KMS-11 (cell line): ENCODE data around the gene ZNF560.

Experiments
- H2AFZ ChIP-seq: fragments of 200-600 bp; sonication (generic); 2 replicates; pipeline ENCODE4 v1.6.1; 2016; ENCODE audit warnings: antibody characterized with exemption, mixed run types, low read depth
- H3K27ac ChIP-seq: fragments of 200-600 bp; sonication (generic); 2 replicates; pipeline ENCODE4 v1.6.1; 2016; ENCODE audit warnings: mild to moderate bottlenecking, mixed run types
- H3K27me3 ChIP-seq: fragments of 200-600 bp; sonication (generic); 2 replicates; pipeline ENCODE4 v1.6.1; 2017; ENCODE audit warnings: mild to moderate bottlenecking, low read depth, mixed run types, moderate library complexity; ENCODE audit not compliant: insufficient read depth
- H3K36me3 ChIP-seq: fragments of 200-600 bp; sonication (generic); 2 replicates; pipeline ENCODE4 v1.6.1; 2017; ENCODE audit warnings: mild to moderate bottlenecking, mixed run types; ENCODE audit not compliant: insufficient read depth
- H3K4me1 ChIP-seq: fragments of 200-600 bp; sonication (generic); 2 replicates; pipeline ENCODE4 v1.6.1; 2016; ENCODE audit warnings: mild to moderate bottlenecking, low read depth, mixed run types; ENCODE audit not compliant: poor library complexity, severe bottlenecking
- H3K4me2 ChIP-seq: fragments of 200-600 bp; sonication (generic); 2 replicates; pipeline ENCODE4 v1.7.0; 2016; ENCODE audit warnings: mild to moderate bottlenecking, mixed run types
- H3K4me3 ChIP-seq: fragments of 200-600 bp; sonication (generic); IDR thresholded peaks from 2 replicates; pipeline ENCODE4 v1.6.1; 2017; ENCODE audit warnings: low read depth, low read length, mixed read lengths; ENCODE audit not compliant: insufficient read depth
- H3K79me2 ChIP-seq: fragments of 200-600 bp; sonication (generic); 2 replicates; pipeline ENCODE4 v1.6.1; 2016; ENCODE audit warnings: low read depth, mixed run types; ENCODE audit not compliant: insufficient read depth
- H3K9ac ChIP-seq: fragments of 200-600 bp; sonication (generic); 2 replicates; pipeline ENCODE4 v1.6.1; 2016; ENCODE audit warnings: mild to moderate bottlenecking, mixed run types
- H4K20me1 ChIP-seq: fragments of 200-600 bp; sonication (generic); 2 replicates; pipeline ENCODE4 v1.6.1; 2016; ENCODE audit warnings: mild to moderate bottlenecking, mixed run types; ENCODE audit not compliant: insufficient read depth
- TF ChIP-seq, protein P1 (sequence below): fragments of 200-600 bp; sonication (generic); conservative IDR thresholded peaks from 2 replicates; pipeline ENCODE4 v1.6.1; 2017; ENCODE audit warnings: low read depth, mild to moderate bottlenecking, antibody characterized with exemption, low read length, moderate library complexity, mixed read lengths

The ZNF560 gene

DNA sequence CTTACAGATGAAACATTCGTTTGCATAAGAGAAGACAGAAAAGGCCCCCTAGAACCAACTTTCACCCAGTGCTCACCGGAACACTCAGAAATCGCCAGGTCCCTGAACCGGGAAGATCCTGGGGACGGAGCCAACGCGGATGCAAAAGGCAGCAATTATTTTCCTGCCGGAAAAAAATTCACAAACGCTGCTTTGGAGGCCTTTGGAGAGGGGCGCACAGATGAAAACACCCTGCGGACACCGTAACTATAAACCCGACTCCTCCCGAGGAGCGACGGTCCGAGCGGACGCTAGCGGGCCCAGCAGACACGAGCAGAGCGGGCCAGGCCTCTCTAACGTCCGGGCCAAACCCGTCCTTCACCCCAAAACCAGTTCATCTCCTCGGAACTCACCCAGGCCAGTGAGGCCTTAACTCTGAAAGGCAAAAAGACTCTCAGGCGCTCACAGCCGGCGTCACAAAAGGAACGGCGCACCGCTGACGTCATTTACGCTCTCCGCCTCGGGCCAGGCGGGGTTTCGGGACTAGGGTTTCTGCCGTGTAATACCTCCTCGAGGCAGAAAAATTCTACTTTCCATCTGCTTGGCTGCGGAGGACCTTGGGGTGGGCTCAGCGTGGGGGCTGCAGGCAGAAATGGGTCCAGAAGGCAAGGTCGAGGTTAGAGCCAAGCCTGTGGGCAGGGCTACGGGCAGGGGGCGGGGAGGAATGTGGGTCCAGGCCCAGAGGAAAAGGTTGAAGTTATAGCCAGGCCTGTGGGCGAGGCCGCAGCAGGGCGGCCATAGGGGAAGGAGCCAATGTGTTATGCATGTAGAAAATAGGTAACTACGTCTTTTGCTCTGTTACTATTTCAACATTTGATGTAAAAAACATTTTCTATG, 40.0 kb upstream of the ZNF560 start, which contains the start of gene ZNF426:
ZNF426 (minus strand) TSS at position 463 of the 876 bp plus-strand sequence. CDS start 2,413 bp downstream, outside the sequence.
- H3K27me3 ChIP-seq, result no peaks in the 10 kb centered on the region; the same call in 1 of the 2 replicates
- H3K27ac ChIP-seq, result no peak within 1 kb of the TSS
- no peaks in the 10 kb centered on the region for H4K20me1 ChIP-seq
- H3K4me1 ChIP-seq, result no peaks in the 10 kb centered on the region
- no peak within 1 kb of the TSS for H3K9ac ChIP-seq
- H3K4me3 ChIP-seq, result no peak within 1 kb of the TSS
- H3K36me3 ChIP-seq, result no peaks in the 10 kb centered on the region
- H2AFZ ChIP-seq, result no peak within 1 kb of the TSS
- TF ChIP-seq, protein P1, sequence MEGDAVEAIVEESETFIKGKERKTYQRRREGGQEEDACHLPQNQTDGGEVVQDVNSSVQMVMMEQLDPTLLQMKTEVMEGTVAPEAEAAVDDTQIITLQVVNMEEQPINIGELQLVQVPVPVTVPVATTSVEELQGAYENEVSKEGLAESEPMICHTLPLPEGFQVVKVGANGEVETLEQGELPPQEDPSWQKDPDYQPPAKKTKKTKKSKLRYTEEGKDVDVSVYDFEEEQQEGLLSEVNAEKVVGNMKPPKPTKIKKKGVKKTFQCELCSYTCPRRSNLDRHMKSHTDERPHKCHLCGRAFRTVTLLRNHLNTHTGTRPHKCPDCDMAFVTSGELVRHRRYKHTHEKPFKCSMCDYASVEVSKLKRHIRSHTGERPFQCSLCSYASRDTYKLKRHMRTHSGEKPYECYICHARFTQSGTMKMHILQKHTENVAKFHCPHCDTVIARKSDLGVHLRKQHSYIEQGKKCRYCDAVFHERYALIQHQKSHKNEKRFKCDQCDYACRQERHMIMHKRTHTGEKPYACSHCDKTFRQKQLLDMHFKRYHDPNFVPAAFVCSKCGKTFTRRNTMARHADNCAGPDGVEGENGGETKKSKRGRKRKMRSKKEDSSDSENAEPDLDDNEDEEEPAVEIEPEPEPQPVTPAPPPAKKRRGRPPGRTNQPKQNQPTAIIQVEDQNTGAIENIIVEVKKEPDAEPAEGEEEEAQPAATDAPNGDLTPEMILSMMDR, result no peak
- no peaks in the 10 kb centered on the region for H3K79me2 ChIP-seq
- no peak within 1 kb of the TSS for H3K4me2 ChIP-seq

DNA sequence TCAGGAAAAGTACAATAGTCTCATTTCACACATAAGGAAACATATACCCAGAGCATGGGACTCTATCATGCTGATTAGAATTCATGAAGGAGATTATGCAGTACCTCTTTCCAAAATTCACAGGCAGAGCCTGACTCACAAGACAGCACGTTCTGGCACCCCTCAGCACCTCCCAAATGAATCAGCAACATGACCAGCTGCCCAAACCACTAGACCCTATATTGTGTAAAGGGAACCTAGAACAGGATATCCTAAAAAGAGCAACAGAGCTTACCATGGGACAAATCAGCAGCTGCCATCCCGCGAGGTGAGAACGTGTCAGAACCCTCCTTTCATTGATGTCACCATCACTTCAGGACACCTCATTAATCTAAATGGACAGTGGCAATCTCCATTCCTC, 37.5 kb upstream of the ZNF560 start:
- Histone ChIP-seq H2AFZ (no peak overlapping the region), H3K79me2 (no peaks in the 10 kb centered on the region), H4K20me1 (no peaks in the 10 kb centered on the region), H3K36me3 (no peaks in the 10 kb centered on the region), H3K27ac (no peak overlapping the region), H3K27me3 (no peaks in the 10 kb centered on the region; the same call in 1 of the 2 replicates), H3K4me2 (no peak overlapping the region), H3K9ac (no peak overlapping the region), H3K4me1 (no peaks in the 10 kb centered on the region), H3K4me3 (no peak overlapping the region)
- TF ChIP-seq, protein P1, result no peak

DNA sequence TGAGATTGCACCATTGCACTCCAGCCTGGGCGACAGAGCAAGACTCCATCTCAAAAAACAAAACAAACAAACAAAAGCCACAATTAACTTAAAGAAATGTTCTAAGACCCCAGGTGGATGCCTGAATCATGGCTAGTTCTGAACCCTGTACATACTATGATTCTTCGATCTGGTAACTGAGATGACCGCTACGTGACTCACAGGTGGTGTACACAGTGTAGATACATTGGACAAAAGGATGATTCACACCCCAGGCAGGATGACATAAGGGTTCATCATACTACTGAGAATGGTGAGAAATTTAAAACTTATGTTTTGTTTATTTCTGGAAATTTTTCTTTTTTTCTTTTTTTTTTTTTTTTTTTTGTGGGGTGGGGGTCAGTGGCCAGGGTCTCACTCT, 33.5 kb upstream of the ZNF560 start:
- H3K27ac ChIP-seq, result no peak overlapping the region
- no peak overlapping the region for H3K9ac ChIP-seq
- H3K4me1 ChIP-seq, result no peaks in the 10 kb centered on the region
- H3K4me2 ChIP-seq, result no peak overlapping the region
- no peaks in the 10 kb centered on the region for H3K79me2 ChIP-seq
- no peaks in the 10 kb centered on the region for H4K20me1 ChIP-seq
- H3K36me3 ChIP-seq, result no peaks in the 10 kb centered on the region
- H3K27me3 ChIP-seq, result no peaks in the 10 kb centered on the region
- H3K4me3 ChIP-seq, result no peak overlapping the region
- TF ChIP-seq, protein P1, result no peak
- H2AFZ ChIP-seq, result no peak overlapping the region

DNA sequence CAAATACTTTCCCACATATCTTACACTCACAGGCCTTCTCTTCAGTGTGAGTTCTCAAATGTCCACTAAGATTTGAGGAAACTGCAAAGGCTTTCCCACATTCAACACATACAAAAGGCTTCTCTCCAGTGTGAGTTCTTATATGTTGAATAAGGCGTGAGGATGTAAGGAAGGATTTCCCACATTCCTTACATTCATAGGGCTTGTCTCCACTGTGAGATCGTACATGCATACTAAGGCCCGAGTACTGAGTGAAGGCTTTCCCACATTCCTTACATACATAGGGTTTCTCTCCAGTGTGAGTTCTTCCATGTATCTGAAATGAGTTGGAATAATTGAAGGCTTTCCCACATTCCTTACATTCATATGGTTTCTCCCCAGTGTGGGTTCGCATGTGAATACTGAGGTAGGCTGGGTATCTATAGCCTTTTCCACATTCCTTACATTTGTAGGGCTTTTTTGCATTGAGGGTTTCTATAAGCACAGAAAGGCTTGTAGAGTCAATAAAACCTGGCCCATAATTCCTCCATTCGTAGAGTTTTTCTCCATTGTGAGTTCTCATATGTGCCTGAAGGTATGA, 30.4 kb upstream of the ZNF560 start:
- H3K36me3 ChIP-seq, result no peaks in the 10 kb centered on the region
- no peaks in the 10 kb centered on the region for H4K20me1 ChIP-seq
- H3K4me3 ChIP-seq, result no peak overlapping the region

More for the DNA sequence above, 30.4 kb upstream of the ZNF560 start:
- no peak overlapping the region for H3K27ac ChIP-seq
- H3K27me3 ChIP-seq, result no peaks in the 10 kb centered on the region
- H3K4me2 ChIP-seq, result no peak overlapping the region
- H3K9ac ChIP-seq, result no peak overlapping the region
- no peaks in the 10 kb centered on the region for H3K4me1 ChIP-seq
- H3K79me2 ChIP-seq, result no peaks in the 10 kb centered on the region
- no peak overlapping the region for H2AFZ ChIP-seq
- TF ChIP-seq, protein P1, result no peak
